T-helper 2 cell treated with Interferon-gamma antibody and Interleukin-4, amounts not matched to agents 5 μg/mL and 100 μg/mL, for 36 hours (primary cell): Measurements from ENCODE around the gene NT5C3A.
A peak's percentile ranks its signal among the peaks of the same experiment; 100 is the strongest.

ENCODE experiments used
- DNase-seq: peaks from one replicate; pipeline ENCODE4 v3.0.0; 2021; ENCODE audit warnings: low spot score
- H3K27ac Mint-ChIP-seq: one replicate; pipeline ENCODE4 v1.8.0; 2021; ENCODE audit warnings: mild to moderate bottlenecking, mixed read lengths
- H3K27me3 Mint-ChIP-seq: one replicate; pipeline ENCODE4 v1.8.0; 2021; ENCODE audit warnings: low read depth, mixed read lengths
- H3K36me3 Mint-ChIP-seq: one replicate; pipeline ENCODE4 v1.8.0; 2021; ENCODE audit warnings: low read depth, mixed read lengths
- H3K4me1 Mint-ChIP-seq: one replicate; pipeline ENCODE4 v1.8.0; 2021; ENCODE audit warnings: low read depth, mixed read lengths
- H3K4me3 Mint-ChIP-seq: one replicate; pipeline ENCODE4 v1.8.0; 2022; ENCODE audit warnings: mild to moderate bottlenecking, moderate library complexity, mixed read lengths
- H3K9me3 Mint-ChIP-seq: one replicate; pipeline ENCODE4 v1.8.0; 2021; ENCODE audit warnings: mixed read lengths

Gene NT5C3A

GRCh38 chr7:33065981-33066380 lies 3.4 kb upstream of the NT5C3A start:
- peaks cover 3% of the 10 kb centered on the region for H3K36me3 Mint-ChIP-seq
- H3K9me3 Mint-ChIP-seq: peaks cover 35% of the 10 kb centered on the region
- H3K4me1 Mint-ChIP-seq: peaks cover 11% of the 10 kb centered on the region
- no peak overlapping the region for H3K27ac Mint-ChIP-seq
- no peak for DNase-seq
- H3K4me3 Mint-ChIP-seq: no peak overlapping the region
- H3K27me3 Mint-ChIP-seq: peaks cover 10% of the 10 kb centered on the region

- Mint-ChIP-seq H3K4me3 (peak overlapping the region; percentile 97), H3K27ac (peak overlapping the region; percentile 95), H3K9me3 (peaks cover 23% of the 10 kb centered on the region), H3K4me1 (peaks cover 33% of the 10 kb centered on the region), H3K27me3 (peaks cover 7% of the 10 kb centered on the region), H3K36me3 (peaks cover 16% of the 10 kb centered on the region)
- peak; percentile 89 for DNase-seq
Observed at GRCh38 chr7:33062782-33063443, 337 bp upstream of the NT5C3A start.

- Mint-ChIP-seq H3K27ac (peak overlapping the region; percentile 80), H3K4me1 (peaks cover 36% of the 10 kb centered on the region), H3K9me3 (peaks cover 18% of the 10 kb centered on the region), H3K4me3 (peak overlapping the region; percentile 97), H3K27me3 (peaks cover 7% of the 10 kb centered on the region), H3K36me3 (peaks cover 16% of the 10 kb centered on the region)
- DNase-seq: no peak
Observed at GRCh38 chr7:33061282-33061937, 1.2 kb downstream of the NT5C3A start.

GRCh38 chr7:33059635-33060034 lies 2.9 kb downstream of the NT5C3A start:
- peaks cover 45% of the 10 kb centered on the region for H3K4me1 Mint-ChIP-seq
- DNase-seq: no peak
- H3K27me3 Mint-ChIP-seq: no peaks in the 10 kb centered on the region
- H3K4me3 Mint-ChIP-seq: no peak overlapping the region
- H3K36me3 Mint-ChIP-seq: peaks cover 18% of the 10 kb centered on the region
- peaks cover 4% of the 10 kb centered on the region for H3K9me3 Mint-ChIP-seq
- H3K27ac Mint-ChIP-seq: peak overlapping the region; percentile 31

GRCh38 chr7:33055158-33055557 lies 7.4 kb downstream of the NT5C3A start:
- H3K27ac Mint-ChIP-seq: peak overlapping the region; percentile 22
- H3K9me3 Mint-ChIP-seq: no peaks in the 10 kb centered on the region
- DNase-seq: no peak
- H3K36me3 Mint-ChIP-seq: peaks cover 14% of the 10 kb centered on the region
- no peak overlapping the region for H3K4me3 Mint-ChIP-seq
- no peaks in the 10 kb centered on the region for H3K27me3 Mint-ChIP-seq
- H3K4me1 Mint-ChIP-seq: peaks cover 50% of the 10 kb centered on the region

GRCh38 chr7:33054261-33054964 lies 8.2 kb downstream of the NT5C3A start:
- Mint-ChIP-seq H3K27ac (peak overlapping the region; percentile 64), H3K9me3 (no peaks in the 10 kb centered on the region), H3K36me3 (peaks cover 11% of the 10 kb centered on the region), H3K4me3 (peak overlapping the region; percentile 32), H3K4me1 (peaks cover 46% of the 10 kb centered on the region), H3K27me3 (no peaks in the 10 kb centered on the region)
- DNase-seq: no peak

- DNase-seq: no peak
- H3K27ac Mint-ChIP-seq: peak overlapping the region; percentile 64
- H3K36me3 Mint-ChIP-seq: peaks cover 8% of the 10 kb centered on the region
- H3K9me3 Mint-ChIP-seq: no peaks in the 10 kb centered on the region
- H3K4me3 Mint-ChIP-seq: peak overlapping the region; percentile 32
- H3K27me3 Mint-ChIP-seq: no peaks in the 10 kb centered on the region
- peaks cover 42% of the 10 kb centered on the region for H3K4me1 Mint-ChIP-seq
Observed at GRCh38 chr7:33053721-33054120, 8.9 kb downstream of the NT5C3A start.

- H3K27me3 Mint-ChIP-seq: no peaks in the 10 kb centered on the region
- no peak for DNase-seq
- H3K4me3 Mint-ChIP-seq: no peak overlapping the region
- peaks cover 6% of the 10 kb centered on the region for H3K36me3 Mint-ChIP-seq
- H3K27ac Mint-ChIP-seq: peak overlapping the region; percentile 52
- H3K4me1 Mint-ChIP-seq: peaks cover 47% of the 10 kb centered on the region
- no peaks in the 10 kb centered on the region for H3K9me3 Mint-ChIP-seq
Observed at GRCh38 chr7:33050535-33051318, 11.8 kb downstream of the NT5C3A start.

- H3K4me1 Mint-ChIP-seq: peaks cover 44% of the 10 kb centered on the region
- DNase-seq: no peak
- no peaks in the 10 kb centered on the region for H3K9me3 Mint-ChIP-seq
- no peak overlapping the region for H3K4me3 Mint-ChIP-seq
- H3K27me3 Mint-ChIP-seq: no peaks in the 10 kb centered on the region
- no peak overlapping the region for H3K27ac Mint-ChIP-seq
- H3K36me3 Mint-ChIP-seq: peaks cover 4% of the 10 kb centered on the region
Observed at GRCh38 chr7:33048704-33049103, 13.9 kb downstream of the NT5C3A start.

GRCh38 chr7:33048257-33048656 lies 14.3 kb downstream of the NT5C3A start:
- Mint-ChIP-seq H3K36me3 (peaks cover 4% of the 10 kb centered on the region), H3K4me1 (peaks cover 44% of the 10 kb centered on the region), H3K4me3 (no peak overlapping the region), H3K9me3 (no peaks in the 10 kb centered on the region), H3K27me3 (no peaks in the 10 kb centered on the region), H3K27ac (no peak overlapping the region)
- no peak for DNase-seq

GRCh38 chr7:33044986-33045385 lies 17.6 kb downstream of the NT5C3A start:
- Mint-ChIP-seq H3K9me3 (no peaks in the 10 kb centered on the region), H3K36me3 (peaks cover 4% of the 10 kb centered on the region), H3K27ac (no peak overlapping the region), H3K4me1 (peaks cover 35% of the 10 kb centered on the region), H3K4me3 (no peak overlapping the region), H3K27me3 (no peaks in the 10 kb centered on the region)
- DNase-seq: no peak

- no peak overlapping the region for H3K4me3 Mint-ChIP-seq
- DNase-seq: no peak
- no peak overlapping the region for H3K27ac Mint-ChIP-seq
- peaks cover 6% of the 10 kb centered on the region for H3K36me3 Mint-ChIP-seq
- H3K9me3 Mint-ChIP-seq: no peaks in the 10 kb centered on the region
- no peaks in the 10 kb centered on the region for H3K27me3 Mint-ChIP-seq
- peaks cover 41% of the 10 kb centered on the region for H3K4me1 Mint-ChIP-seq
Observed at GRCh38 chr7:33044401-33044718, 18.2 kb downstream of the NT5C3A start.

GRCh38 chr7:33043501-33044400 lies 18.8 kb downstream of the NT5C3A start:
- no peaks in the 10 kb centered on the region for H3K27me3 Mint-ChIP-seq
- no peaks in the 10 kb centered on the region for H3K9me3 Mint-ChIP-seq
- H3K27ac Mint-ChIP-seq: no peak overlapping the region
- H3K4me3 Mint-ChIP-seq: no peak overlapping the region
- no peak for DNase-seq
- H3K36me3 Mint-ChIP-seq: peaks cover 6% of the 10 kb centered on the region
- peaks cover 42% of the 10 kb centered on the region for H3K4me1 Mint-ChIP-seq
